Motor neuron (in vitro differentiated cells): ENCODE measurements around the gene FAM53A. TPM values are rescaled to one million over a fixed set of nuclear protein-coding genes. Genes with fewer than 3 reads are reported as not detected.
A peak's percentile ranks its signal among the peaks of the same experiment; 100 is the strongest.
"Not testable (repeated sequence)": the region's sequence is repeated elsewhere in the genome, so short reads cannot be mapped to it uniquely, and the experiment has no call there.

Source experiments
- ATAC-seq, 8 experiments: fragments of 200-7000 bp; cut with Tn5 transposase; replicated peaks in 6 of 8; 2 replicates each; pipeline ENCODE4 v1.8.0; 2021; ENCODE audit warnings: mild to moderate bottlenecking in 8 of 8, moderate library complexity in 8 of 8
- H3K27ac ChIP-seq, 2 donors: fragments of 250-450 bp; sonication (Bioruptor Pico); 2 replicates each; pipeline ENCODE4 v1.9.0; 2021; ENCODE audit warnings: antibody characterized with exemption in 2 of 2, mild to moderate bottlenecking in 2 of 2, moderate library complexity in 1 of 2
- H3K4me1 ChIP-seq, 2 donors: fragments of 250-450 bp; sonication (Bioruptor Pico); replicated peaks in 1 of 2; 2 replicates each; pipeline ENCODE4 v1.6.1; 2021; ENCODE audit warnings: antibody characterized with exemption in 2 of 2, mild to moderate bottlenecking in 2 of 2, moderate library complexity in 1 of 2
- H3K4me3 ChIP-seq, 5 donors: fragments of 250-450 bp; sonication (Bioruptor Pico); 2 replicates each; pipeline ENCODE4 v1.9.0; 2021; ENCODE audit warnings: antibody characterized with exemption in 5 of 5, mild to moderate bottlenecking in 5 of 5, moderate library complexity in 4 of 5
- WGBS, 10 experiments: fragments of 450-650 bp; shearing (Covaris generic); methylation state at CpG; one replicate each; pipeline ENCODE4 v1.0.0; 2022; 5-methylcytosine and 5-hydroxymethylcytosine counted together
- in situ Hi-C, 9 experiments: fragments of 400-800 bp; cut with MboI; loops; one replicate each; pipeline ENCODE4 v1.15.0; 2021; ENCODE audit warnings: low sequenced_read_pairs in 9 of 9, low pct_unique_long_range_greater_than_20kb in 2 of 9; ENCODE audit not compliant: unreplicated experiment in 9 of 9
- total RNA-seq, 8 experiments: library from RNA; unstranded; fragments of 300-600 nt; gene quantifications; 2 replicates each; pipeline versions ENCODE4 v1.2.3 to v1.2.4, GENCODE V29; 2022

FAM53A gene
- total RNA-seq, 8 experiments from 2014 or later: 0.87 to 7.9 (median 2.1) TPM

GRCh38 chr4:1712216-1713002, 28.3 kb upstream of the FAM53A start, which contains the start of gene SLBP:
Gene SLBP (minus strand): TSS chr4:1712319. CDS start chr4:1712188, 131 bp downstream.
- WGBS, 10 experiments: 0% methylated on average over 3 to 31 of the region's 98 CpGs; no CpG with 5 or more reads in 7 of the 10 experiments
- peak within 1 kb of the TSS; percentile 75 to 89 (median 79) for H3K4me3 ChIP-seq
- H3K27ac ChIP-seq: peak within 1 kb of the TSS; percentile 96 to 99
- in situ Hi-C loops: no loop called here
- peak; percentile 64 to 85 (median 80) for ATAC-seq
- H3K4me1 ChIP-seq: peaks cover 18 to 20% of the 10 kb centered on the region in 2 donors

- in situ Hi-C loops: no loop called here
- Histone ChIP-seq H3K4me3 (peak overlapping the region; percentile 75 to 89 (median 79)), H3K4me1 (peaks cover 18 to 20% of the 10 kb centered on the region in 2 donors), H3K27ac (peak overlapping the region; percentile 96 to 99)
- ATAC-seq: peak; percentile 9 to 47 (median 33)
- 0 to 7% (median 0%) methylated on average over 1 to 14 of the region's 85 CpGs; no CpG with 5 or more reads in 6 of the 10 experiments for WGBS, 10 experiments
Measured at GRCh38 chr4:1711571-1712215, 27.6 kb upstream of the FAM53A start.

GRCh38 chr4:1711055-1711570, 27.0 kb upstream of the FAM53A start:
- in situ Hi-C loops: no loop called here
- Histone ChIP-seq H3K4me3 (peak overlapping the region; percentile 75 to 89 (median 79)), H3K27ac (peak overlapping the region; percentile 96 to 99), H3K4me1 (peaks cover 18 to 20% of the 10 kb centered on the region in 2 donors)
- 0 to 81% (median 40%) methylated on average over 2 to 9 of the region's 22 CpGs; no CpG with 5 or more reads in 3 of the 10 experiments for WGBS, 10 experiments
- ATAC-seq: no peak

GRCh38 chr4:1708581-1708980, 24.5 kb upstream of the FAM53A start:
- no peak overlapping the region for H3K27ac ChIP-seq
- in situ Hi-C loops: no loop called here
- WGBS, 10 experiments: 17 to 80% (median 47%) methylated on average over 1 of the region's 1 CpG; no CpG with 5 or more reads in 4 of the 10 experiments

GRCh38 chr4:1706358-1706757, 22.2 kb upstream of the FAM53A start:
- peaks cover 9 to 16% of the 10 kb centered on the region in 2 donors for H3K4me1 ChIP-seq

More at GRCh38 chr4:1708581-1708980, 24.5 kb upstream of the FAM53A start:
- H3K4me1 ChIP-seq: peaks cover 11 to 18% of the 10 kb centered on the region in 2 donors
- H3K4me3 ChIP-seq: no peak overlapping the region
- ATAC-seq: no peak

GRCh38 chr4:1705732-1706131, 21.6 kb upstream of the FAM53A start:
- in situ Hi-C loops: no loop called here
- Histone ChIP-seq H3K4me3 (no peak overlapping the region), H3K4me1 (peaks cover 6 to 15% of the 10 kb centered on the region in 2 donors), H3K27ac (no peak overlapping the region)
- WGBS, 10 experiments: 89 to 100% (median 98%) methylated on average over 1 to 6 of the region's 6 CpGs; no CpG with 5 or more reads in 2 of the 10 experiments
- no peak for ATAC-seq

More at GRCh38 chr4:1706358-1706757, 22.2 kb upstream of the FAM53A start:
- ATAC-seq: no peak
- Histone ChIP-seq H3K4me3 (no peak overlapping the region), H3K27ac (no peak overlapping the region)
- in situ Hi-C loops: no loop called here
- WGBS, 10 experiments: 80 to 100% (median 96%) methylated on average over 1 to 4 of the region's 6 CpGs; no CpG with 5 or more reads in 4 of the 10 experiments

GRCh38 chr4:1703867-1704266, 19.8 kb upstream of the FAM53A start:
- in situ Hi-C loops: no loop called here
- no peak for ATAC-seq
- H3K4me1 ChIP-seq: peaks cover 0 to under 1% of the 10 kb centered on the region in 2 donors
- H3K4me3 ChIP-seq: no peak overlapping the region
- no peak overlapping the region for H3K27ac ChIP-seq
- WGBS, 10 experiments: 83 to 100% (median 89%) methylated on average over 1 of the region's 1 CpG; no CpG with 5 or more reads in 6 of the 10 experiments

- WGBS, 10 experiments: 79 to 100% (median 91%) methylated on average over 2 to 8 of the region's 8 CpGs; no CpG with 5 or more reads in 3 of the 10 experiments
- H3K4me3 ChIP-seq, in situ Hi-C loops: not testable (repeated sequence)
Measured at GRCh38 chr4:1701671-1702070, 17.6 kb upstream of the FAM53A start.

GRCh38 chr4:1695913-1696312, 11.8 kb upstream of the FAM53A start:
- in situ Hi-C loops: no loop called here
- Histone ChIP-seq H3K4me3 (no peak overlapping the region), H3K27ac (no peak overlapping the region), H3K4me1 (no peaks in the 10 kb centered on the region)
- whole genome bisulfite sequencing, 10 experiments: 74 to 100% (median 95%) methylated on average over 1 to 5 of the region's 5 CpGs; no CpG with 5 or more reads in 1 of the 10 experiments
- no peak for ATAC-seq

More at GRCh38 chr4:1701671-1702070, 17.6 kb upstream of the FAM53A start:
- not testable (repeated sequence) for ATAC-seq, H3K4me1 ChIP-seq, H3K27ac ChIP-seq

GRCh38 chr4:1693131-1693896, 9.2 kb upstream of the FAM53A start:
- no peak overlapping the region for H3K4me3 ChIP-seq
- in situ Hi-C loops: no loop called here
- no peak overlapping the region for H3K27ac ChIP-seq
- 20 to 93% (median 48%) methylated on average over 1 to 6 of the region's 7 CpGs; no CpG with 5 or more reads in 1 of the 10 experiments for WGBS, 10 experiments
- ATAC-seq: peak; percentile 67 to 96 (median 86)
- no peaks in the 10 kb centered on the region for H3K4me1 ChIP-seq

GRCh38 chr4:1691737-1692373, 7.7 kb upstream of the FAM53A start:
- ATAC-seq: no peak
- 91 to 100% (median 100%) methylated on average over 1 to 5 of the region's 9 CpGs; no CpG with 5 or more reads in 5 of the 10 experiments for WGBS, 10 experiments
- Histone ChIP-seq H3K27ac (no peak overlapping the region), H3K4me1 (no peaks in the 10 kb centered on the region), H3K4me3 (no peak overlapping the region)
- in situ Hi-C loops: no loop called here

- Histone ChIP-seq H3K27ac (no peak overlapping the region), H3K4me1 (no peaks in the 10 kb centered on the region), H3K4me3 (no peak overlapping the region)
- no peak for ATAC-seq
- 80 to 100% (median 100%) methylated on average over 1 to 2 of the region's 3 CpGs; no CpG with 5 or more reads in 5 of the 10 experiments for WGBS, 10 experiments
- in situ Hi-C loops: no loop called here
Measured at GRCh38 chr4:1690698-1691097, 6.6 kb upstream of the FAM53A start.
